ENCODE measurements around the gene CDH1.

Gene CDH1

DNA sequence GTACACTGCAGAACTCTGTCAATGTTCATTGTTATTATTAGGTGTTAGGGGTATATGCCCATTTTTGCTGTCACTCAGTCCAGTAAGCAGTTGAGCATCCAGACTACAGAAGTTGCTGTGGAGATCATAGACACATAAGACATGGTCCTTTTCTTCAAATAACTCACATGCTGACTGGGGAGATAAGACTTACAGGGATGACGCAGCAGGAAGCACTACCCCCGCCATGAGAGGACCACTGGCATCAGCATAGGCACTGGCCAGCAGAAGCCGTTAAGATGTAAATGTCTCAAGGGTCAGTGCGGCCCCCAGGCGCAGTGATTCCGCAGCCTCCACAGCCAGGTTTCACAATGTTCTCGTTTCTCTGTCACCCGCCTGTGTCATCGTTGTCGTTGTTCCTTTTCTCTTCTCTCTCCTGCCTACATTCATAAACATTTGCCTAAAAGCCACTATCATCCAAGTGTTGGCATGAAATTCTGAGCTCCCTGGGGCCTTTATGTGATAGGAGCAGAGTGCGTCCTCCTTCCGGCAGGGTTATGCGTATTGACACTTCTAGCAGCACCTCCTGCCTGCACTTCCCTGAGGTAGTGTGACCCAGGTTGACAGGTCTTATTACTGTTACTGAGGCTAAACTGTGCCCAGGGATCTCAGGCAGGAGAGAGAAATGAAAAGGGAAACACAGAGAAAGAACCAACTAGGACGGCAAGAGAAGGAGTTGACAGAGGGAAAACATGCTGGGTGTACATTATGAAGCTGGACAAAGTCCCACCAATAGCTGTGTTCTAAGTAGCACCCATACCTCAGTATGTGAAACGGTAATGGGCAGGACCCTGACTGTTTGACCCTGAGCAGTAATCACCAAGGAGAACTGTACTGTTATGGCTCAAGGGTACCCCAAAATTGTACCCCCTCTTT is 124.1 kb downstream of the CDH1 start:
- DNase-seq: no peak

DNA sequence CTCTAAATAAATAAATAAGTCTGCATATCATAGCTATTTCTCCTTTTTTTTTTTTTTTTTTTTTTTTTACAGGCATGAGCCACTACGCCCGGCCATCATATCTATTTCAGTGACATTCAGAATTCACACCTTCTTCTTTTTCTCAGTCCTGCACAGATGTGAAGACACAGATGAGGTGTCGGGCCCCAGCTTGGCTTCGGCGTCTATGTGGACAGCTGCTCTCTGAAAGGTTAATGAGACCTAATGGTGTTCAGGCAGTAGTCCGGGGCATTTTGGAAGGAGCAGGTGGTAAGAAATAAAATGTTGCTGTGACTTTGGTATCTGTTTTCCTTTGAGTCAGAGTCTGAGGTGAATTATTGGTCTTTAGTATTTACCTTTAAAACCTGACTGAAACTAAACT is 129.8 kb downstream of the CDH1 start:
- DNase-seq: peak; percentile 53

DNA sequence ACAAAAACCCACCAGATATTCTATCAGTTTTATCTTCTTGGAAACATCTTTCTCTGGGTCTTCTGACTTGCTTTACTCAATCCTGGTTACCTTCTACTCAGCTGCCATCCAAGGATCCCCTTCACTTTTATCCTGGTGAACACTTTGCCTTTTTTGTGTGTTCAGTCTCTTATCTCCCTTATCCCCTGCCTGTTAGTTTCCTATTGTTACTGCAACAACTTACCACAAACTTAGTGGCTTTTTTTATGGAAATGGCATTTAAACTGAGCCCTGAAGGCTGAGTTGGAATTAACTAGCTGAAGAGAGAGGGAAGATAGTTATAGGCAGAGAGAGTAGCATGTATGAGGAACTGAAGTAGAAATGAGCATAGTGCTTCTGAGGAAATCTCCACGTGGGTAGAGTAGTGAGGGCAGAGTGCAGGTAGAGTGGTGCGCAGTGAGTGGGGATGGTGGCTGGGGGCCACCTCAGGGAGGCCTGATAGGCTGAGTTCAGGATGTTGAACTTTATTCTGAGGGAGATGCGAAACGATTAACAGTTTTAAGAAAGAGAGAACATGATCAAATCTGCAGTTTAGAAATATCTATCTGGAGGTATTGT is 132.5 kb downstream of the CDH1 start:
- no peak for DNase-seq

DNA sequence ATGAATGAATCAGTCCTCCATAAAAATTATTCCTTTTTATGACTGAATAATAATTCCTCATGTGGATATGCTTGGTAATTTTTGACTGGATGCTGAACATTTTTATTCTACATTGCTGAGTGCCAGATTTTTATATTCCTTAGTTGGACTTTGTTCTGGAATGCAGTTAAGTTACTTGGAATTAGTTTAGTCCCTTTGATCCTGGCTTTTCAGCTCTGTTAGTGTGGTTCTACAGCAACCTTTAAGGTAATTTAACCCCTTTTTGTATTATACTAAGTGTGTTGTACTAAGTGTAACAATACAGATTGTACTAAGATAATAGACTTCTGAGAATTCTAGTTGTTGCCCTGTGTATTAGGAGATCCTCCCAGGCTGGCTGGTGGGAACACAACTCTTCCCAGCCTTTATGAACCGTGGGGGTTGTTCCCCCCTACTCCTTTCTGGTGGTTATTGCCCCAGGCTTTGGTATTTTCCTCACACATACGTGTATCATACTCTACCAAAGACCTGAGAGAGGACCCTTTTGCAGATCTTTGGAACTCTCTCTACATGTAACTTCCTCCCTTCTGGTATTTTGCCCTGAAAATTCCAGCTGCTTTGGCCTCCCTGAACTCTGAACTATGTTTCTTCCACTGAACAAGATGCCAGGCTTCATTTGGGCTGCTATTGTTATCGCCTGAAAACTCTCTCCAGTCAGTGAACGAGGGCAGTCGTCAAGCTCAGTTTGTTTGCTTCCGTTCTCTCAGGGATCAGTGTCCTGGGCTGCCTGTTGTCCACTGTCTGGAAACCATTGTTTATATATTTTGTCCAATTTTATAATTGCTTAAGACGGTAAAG is 136.8 kb downstream of the CDH1 start:
- no peak for DNase-seq

DNA sequence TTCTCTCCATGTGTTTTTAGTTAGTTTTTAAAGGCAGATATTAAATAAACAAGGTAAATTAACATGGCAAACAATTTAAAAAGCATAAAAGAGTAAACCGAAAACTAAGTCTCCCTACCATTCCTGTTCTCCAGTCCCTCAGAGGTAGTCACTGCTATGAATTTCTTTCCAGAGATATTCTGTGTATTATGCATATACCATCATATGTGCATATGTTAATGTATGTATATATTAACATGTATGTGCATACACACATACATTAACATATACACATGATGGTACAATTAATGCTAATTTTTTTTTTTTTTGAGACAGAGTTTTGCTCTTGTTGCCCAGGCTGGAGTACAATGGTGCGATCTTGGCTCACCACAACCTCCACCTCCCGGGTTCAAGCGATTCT is 138.8 kb downstream of the CDH1 start:
- no peak for DNase-seq

DNA sequence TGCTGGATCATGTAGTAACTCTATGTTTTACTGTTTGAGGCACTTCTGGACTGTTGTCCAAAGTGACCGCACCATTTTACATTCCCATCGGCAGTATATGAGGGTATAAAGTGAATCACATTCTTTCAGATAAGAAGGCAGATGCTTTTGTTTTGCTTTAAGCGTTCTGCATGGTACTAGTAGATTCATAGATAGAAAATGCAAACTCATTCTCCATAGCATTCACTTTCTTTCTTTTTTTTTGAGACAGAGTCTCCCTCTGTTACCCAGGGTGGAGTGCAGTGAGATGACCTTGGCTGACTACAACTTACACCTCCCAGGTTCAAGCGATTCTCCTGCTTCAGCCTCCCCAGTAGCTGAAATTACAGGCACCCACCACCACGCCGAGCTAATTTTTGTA is 146.6 kb downstream of the CDH1 start:
- no peak for DNase-seq

DNA sequence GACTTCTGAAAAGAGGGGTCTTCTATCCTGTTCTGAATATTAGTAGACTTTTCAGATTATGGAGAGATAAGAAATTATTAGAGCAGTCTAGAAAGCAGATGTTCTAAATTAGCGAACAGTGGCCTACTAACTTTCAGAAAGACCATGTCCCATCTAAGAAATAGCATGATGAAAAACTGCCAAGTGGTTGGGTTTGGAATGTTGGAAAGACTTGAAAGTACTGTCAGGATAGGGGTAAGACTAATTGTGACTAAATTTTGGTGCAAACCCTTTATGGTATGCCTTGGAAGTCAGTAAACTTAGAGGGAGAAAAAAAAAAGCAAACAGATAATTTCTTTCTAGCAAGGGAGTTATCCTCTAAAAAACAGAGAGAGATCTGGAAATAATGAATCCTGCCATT is 147.3 kb downstream of the CDH1 start:
- no peak for DNase-seq

Measured in NCI-H69 (cell line).